SK-N-DZ (cell line): ENCODE measurements around the gene PARN.

Experiments
- DNase-seq: peaks from one replicate; pipeline ENCODE4 v3.0.0-alpha.2; 2015; ENCODE audit warnings: low spot score

PARN gene

GRCh38 chr16:14499110-14499509 is 130.9 kb downstream of the PARN start:
- no peak for DNase-seq

GRCh38 chr16:14497245-14498082 is 132.6 kb downstream of the PARN start:
- no peak for DNase-seq

- DNase-seq: no peak
These were observed 133.3 kb downstream of the PARN start for GRCh38 chr16:14496786-14497185.

GRCh38 chr16:14496047-14496770 is 133.9 kb downstream of the PARN start:
- DNase-seq: no peak

- DNase-seq: no peak
These were observed 134.6 kb downstream of the PARN start for GRCh38 chr16:14495213-14496046.

- no peak for DNase-seq
These were observed 135.6 kb downstream of the PARN start for GRCh38 chr16:14494396-14494966.

GRCh38 chr16:14493791-14494190 is 136.3 kb downstream of the PARN start:
- DNase-seq: no peak

- DNase-seq: no peak
These were observed 137.4 kb downstream of the PARN start for GRCh38 chr16:14492614-14493013.

- DNase-seq: no peak
These were observed 138.1 kb downstream of the PARN start for GRCh38 chr16:14491861-14492529.

- no peak for DNase-seq
These were observed 139.8 kb downstream of the PARN start for GRCh38 chr16:14490235-14490634.

- peak; percentile 34 for DNase-seq
These were observed 140.6 kb downstream of the PARN start for GRCh38 chr16:14489460-14489859.

- DNase-seq: no peak
These were observed 142.5 kb downstream of the PARN start for GRCh38 chr16:14487579-14487978.

- peak; percentile 62 for DNase-seq
These were observed 143.3 kb downstream of the PARN start for GRCh38 chr16:14486520-14487303.

- no peak for DNase-seq
These were observed 144.1 kb downstream of the PARN start for GRCh38 chr16:14485811-14486519.

GRCh38 chr16:14485121-14485551 is 144.9 kb downstream of the PARN start:
- DNase-seq: no peak

- no peak for DNase-seq
These were observed 146.2 kb downstream of the PARN start for GRCh38 chr16:14483819-14484385.

GRCh38 chr16:14476183-14476582 is 153.9 kb downstream of the PARN start:
- no peak for DNase-seq

- DNase-seq: no peak
These were observed 154.5 kb downstream of the PARN start for GRCh38 chr16:14475370-14476139.
